ENCODE measurements around the gene PNKP. TPM values are rescaled to one million over a fixed set of nuclear protein-coding genes. Genes with fewer than 3 reads are reported as not detected.
A peak's percentile ranks its signal among the peaks of the same experiment; 100 is the strongest.

Gene PNKP
- total RNA-seq, 2 donors from 2014 or later, result 161 to 163 TPM

DNA sequence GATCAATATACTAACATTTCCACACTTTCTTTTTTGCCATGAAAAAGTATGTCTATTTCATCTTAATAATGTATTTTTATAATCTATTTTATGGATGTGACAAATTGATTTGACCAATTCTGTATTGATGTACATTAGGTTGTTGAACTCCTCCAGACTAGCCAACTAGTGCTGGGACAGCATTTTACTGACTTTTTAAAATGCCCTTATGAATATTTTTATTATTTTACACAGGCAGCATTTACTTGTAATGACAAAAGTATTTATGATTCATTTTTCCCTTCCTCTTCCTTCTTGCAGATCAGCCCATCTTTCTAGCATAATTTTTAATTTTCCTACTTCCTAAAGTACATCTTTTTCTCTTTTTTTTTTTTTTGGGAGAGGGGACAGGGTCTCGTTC lies 53.4 kb downstream of the PNKP start:
- H3K9ac ChIP-seq (ENCODE audit: extremely low read depth, low read length, poor library complexity, severe bottlenecking), result peak overlapping the region; percentile 94
- Mint-ChIP-seq H3K27me3 (ENCODE audit: insufficient read depth) (peaks cover 1% of the 10 kb centered on the region), H3K27ac (peak overlapping the region; percentile 4), H3K4me1 (peaks cover 10% of the 10 kb centered on the region), H3K4me3 (peak overlapping the region; percentile 9), H3K9me3 (no peaks in the 10 kb centered on the region), H3K36me3 (ENCODE audit: low read depth) (peaks cover 3% of the 10 kb centered on the region)
- WGBS, 2 experiments (ENCODE audit: insufficient coverage in 1 of 2, insufficient read length in 1 of 2), result 67 to 77% methylated on average over 1 of the region's 1 CpG
- H3K4me3 ChIP-seq (ENCODE audit: low read length), result no peak overlapping the region
- H3K27me3 ChIP-seq (ENCODE audit: control insufficient read depth, insufficient read depth, low read length, poor library complexity, severe bottlenecking), result no peaks in the 10 kb centered on the region
- H3K36me3 ChIP-seq (ENCODE audit: control insufficient read depth, insufficient read depth, low read length), result no peaks in the 10 kb centered on the region
- H3K27ac ChIP-seq (ENCODE audit: low read depth, low read length), result no peak overlapping the region
- H3K4me1 ChIP-seq (ENCODE audit: control insufficient read depth, insufficient read depth, low read length), result no peaks in the 10 kb centered on the region
- no peak for TF ChIP-seq CTCF (conservative IDR thresholded peaks at IDR 0.05)
- H3K9me3 ChIP-seq (ENCODE audit: control insufficient read depth, low read length), result no peaks in the 10 kb centered on the region
- DNase-seq, result no peak

- Mint-ChIP-seq H3K4me3 (peak within 1 kb of the TSS; percentile 84), H3K9me3 (no peaks in the 10 kb centered on the region), H3K4me1 (peaks cover 8% of the 10 kb centered on the region), H3K36me3 (ENCODE audit: low read depth) (peaks cover 3% of the 10 kb centered on the region), H3K27me3 (ENCODE audit: insufficient read depth) (peaks cover 1% of the 10 kb centered on the region), H3K27ac (peak within 1 kb of the TSS; percentile 100)
- TF ChIP-seq CTCF (conservative IDR thresholded peaks at IDR 0.05), result peak; percentile 64
- Histone ChIP-seq H3K4me3 (ENCODE audit: low read length) (peak within 1 kb of the TSS; percentile 89), H3K27ac (ENCODE audit: low read depth, low read length) (peak within 1 kb of the TSS; percentile 95), H3K4me1 (ENCODE audit: control insufficient read depth, insufficient read depth, low read length) (no peaks in the 10 kb centered on the region), H3K27me3 (ENCODE audit: control insufficient read depth, insufficient read depth, low read length, poor library complexity, severe bottlenecking) (no peaks in the 10 kb centered on the region), H3K9ac (ENCODE audit: extremely low read depth, low read length, poor library complexity, severe bottlenecking) (peak within 1 kb of the TSS; percentile 94), H3K36me3 (ENCODE audit: control insufficient read depth, insufficient read depth, low read length) (no peaks in the 10 kb centered on the region), H3K9me3 (ENCODE audit: control insufficient read depth, low read length) (no peaks in the 10 kb centered on the region)
- WGBS, 2 experiments (ENCODE audit: insufficient coverage in 1 of 2, insufficient read length in 1 of 2), result 0 to 1% methylated on average over 12 to 41 of the region's 45 CpGs
- peak; percentile 99 for DNase-seq
Observed at GRCh38 chr19:49812997-49813861, 54.1 kb downstream of the PNKP start, which contains the start of gene FUZ. TSS of gene FUZ (minus strand) at chr19:49813292. CDS start at chr19:49813106, 186 bp downstream.

DNA sequence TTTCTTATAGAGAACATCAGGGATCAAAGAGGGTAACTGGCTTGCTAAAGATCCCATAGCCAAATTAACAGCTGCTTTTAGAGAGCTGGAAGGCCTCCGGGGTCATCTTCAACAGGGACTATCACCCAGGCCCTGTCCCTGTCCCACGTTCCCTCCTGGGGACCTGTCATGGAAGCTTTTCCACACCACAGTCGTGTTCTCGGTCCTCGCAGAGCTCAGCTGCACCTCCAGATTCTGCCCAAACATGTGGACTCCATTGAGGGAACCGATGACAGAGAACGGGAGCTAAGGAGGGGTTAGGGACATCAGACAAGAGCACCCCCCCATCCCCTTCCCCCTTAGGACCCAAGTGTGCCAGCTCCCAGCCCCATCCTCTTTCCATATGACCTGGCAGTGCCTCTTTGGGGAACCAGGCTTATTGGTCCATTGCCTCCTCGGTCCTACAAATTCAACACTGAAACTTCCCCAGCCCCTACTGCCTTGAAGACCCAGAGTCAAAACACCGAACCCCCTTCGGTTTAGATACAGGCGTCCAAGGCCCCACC lies 54.9 kb downstream of the PNKP start:
- no peak for DNase-seq
- H3K4me3 ChIP-seq (ENCODE audit: low read length), result peak overlapping the region; percentile 89
- H3K4me3 Mint-ChIP-seq, result peak overlapping the region; percentile 84
- H3K27me3 ChIP-seq (ENCODE audit: control insufficient read depth, insufficient read depth, low read length, poor library complexity, severe bottlenecking), result no peaks in the 10 kb centered on the region
- peaks cover 3% of the 10 kb centered on the region for H3K36me3 Mint-ChIP-seq (ENCODE audit: low read depth)
- 57 to 60% methylated on average over 6 to 11 of the region's 11 CpGs for WGBS, 2 experiments (ENCODE audit: insufficient coverage in 1 of 2, insufficient read length in 1 of 2)
- no peak for TF ChIP-seq CTCF (conservative IDR thresholded peaks at IDR 0.05)
- H3K4me1 ChIP-seq (ENCODE audit: control insufficient read depth, insufficient read depth, low read length), result no peaks in the 10 kb centered on the region
- no peaks in the 10 kb centered on the region for H3K9me3 ChIP-seq (ENCODE audit: control insufficient read depth, low read length)
- H3K9ac ChIP-seq (ENCODE audit: extremely low read depth, low read length, poor library complexity, severe bottlenecking), result peak overlapping the region; percentile 94
- peaks cover 8% of the 10 kb centered on the region for H3K4me1 Mint-ChIP-seq
- H3K27me3 Mint-ChIP-seq (ENCODE audit: insufficient read depth), result peaks cover 1% of the 10 kb centered on the region
- peak overlapping the region; percentile 100 for H3K27ac Mint-ChIP-seq
- no peaks in the 10 kb centered on the region for H3K9me3 Mint-ChIP-seq
- peak overlapping the region; percentile 95 for H3K27ac ChIP-seq (ENCODE audit: low read depth, low read length)
- peaks cover 7% of the 10 kb centered on the region for H3K36me3 ChIP-seq (ENCODE audit: control insufficient read depth, insufficient read depth, low read length)

All from endodermal cell (in vitro differentiated cells).